KBM-7 (cell line): ENCODE measurements around the gene SLC27A4.
A peak's percentile ranks its signal among the peaks of the same experiment; 100 is the strongest.

Experiments
- DNase-seq: peaks from one replicate; pipeline ENCODE4 v3.0.0-alpha.2; 2015
- in situ Hi-C: fragments of 300-500 bp; cut with MboI; formaldehyde crosslinking; loops from 2 replicates; pipeline ENCODE4 v1.14.3; 2020; ENCODE audit warnings: low sequenced_read_pairs, low pct_unique_long_range_greater_than_20kb, mixed read lengths

Gene SLC27A4

DNA sequence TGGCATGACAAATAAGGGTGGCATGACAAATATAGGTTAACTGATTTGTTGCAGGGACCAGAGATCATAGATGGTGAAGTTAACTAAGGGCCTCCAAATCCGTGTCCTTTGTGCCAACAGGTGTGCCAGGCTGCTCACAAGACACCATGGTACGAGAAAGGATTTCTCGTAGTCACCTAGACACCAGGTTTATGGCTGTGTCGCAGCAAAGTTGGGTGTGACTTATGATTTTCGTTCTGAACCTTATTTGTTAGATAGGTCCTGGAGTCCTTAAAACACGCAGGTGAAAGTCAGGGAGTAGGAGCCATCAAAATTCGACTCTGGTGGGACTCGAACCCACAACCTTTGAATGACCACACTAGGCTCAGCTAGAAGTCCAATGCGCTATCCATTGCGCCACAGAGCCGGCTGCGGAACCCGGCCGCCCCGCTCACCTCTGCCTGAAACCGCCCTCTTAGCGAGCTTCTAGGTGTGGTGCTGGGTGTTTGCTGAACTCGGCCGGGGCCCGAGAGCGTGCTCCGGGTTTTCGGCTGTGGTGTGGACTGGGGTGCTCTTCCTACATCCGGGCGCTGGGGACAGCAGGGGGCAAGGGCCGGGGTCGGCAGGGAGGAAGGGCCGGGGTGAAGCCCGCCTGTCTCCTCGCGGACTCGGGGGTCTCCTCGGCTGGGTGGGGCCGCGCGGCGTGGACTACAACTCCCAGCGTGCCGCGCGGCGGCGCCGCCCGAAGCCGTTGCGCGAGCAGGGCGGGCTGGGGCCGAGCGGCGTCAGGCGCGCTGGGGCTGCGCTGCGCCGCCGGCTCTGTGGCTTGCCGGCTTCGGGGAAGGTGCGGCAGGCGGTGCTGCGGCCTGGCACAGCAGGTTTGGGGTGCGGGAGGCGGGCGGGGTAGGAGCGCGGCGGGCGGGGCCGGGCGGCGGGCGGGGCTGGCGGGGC, at the start of gene SLC27A4:
TSS of gene SLC27A4 (plus strand) at position 767 of the 930 bp plus-strand sequence. CDS start 2,606 bp downstream, outside the sequence.
- in situ Hi-C loops = no loop called here

DNA sequence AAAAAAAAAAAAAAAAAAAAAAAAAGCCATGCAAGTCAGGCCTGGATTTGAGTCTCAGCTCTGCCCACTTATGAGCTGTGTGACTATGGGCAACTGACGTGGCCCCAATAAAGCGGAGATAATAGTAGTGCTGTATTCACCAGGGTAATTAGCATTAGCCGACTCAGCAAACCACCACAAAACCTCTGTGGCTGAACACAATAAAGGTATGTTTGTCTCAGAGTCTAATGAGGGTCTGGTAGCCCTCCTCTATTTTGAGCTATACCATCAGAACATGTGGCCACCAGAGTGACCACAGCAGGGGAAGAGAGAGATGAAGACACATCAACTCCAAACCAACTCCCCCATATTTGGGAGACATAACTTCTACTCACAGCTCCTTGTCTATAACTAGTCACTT, 48.3 kb upstream of the SLC27A4 start:
- no peak for DNase-seq
- in situ Hi-C loops = no loop called here

More for the DNA sequence above, at the start of gene SLC27A4:
- DNase-seq = peak; percentile 82

- DNase-seq = no peak
- in situ Hi-C loops = no loop called here
These were observed 47.2 kb upstream of the SLC27A4 start for GRCh38 chr9:128293091-128293490.

- DNase-seq = no peak
- in situ Hi-C loops = no loop called here
These were observed 46.2 kb upstream of the SLC27A4 start for GRCh38 chr9:128294142-128294541.

DNA sequence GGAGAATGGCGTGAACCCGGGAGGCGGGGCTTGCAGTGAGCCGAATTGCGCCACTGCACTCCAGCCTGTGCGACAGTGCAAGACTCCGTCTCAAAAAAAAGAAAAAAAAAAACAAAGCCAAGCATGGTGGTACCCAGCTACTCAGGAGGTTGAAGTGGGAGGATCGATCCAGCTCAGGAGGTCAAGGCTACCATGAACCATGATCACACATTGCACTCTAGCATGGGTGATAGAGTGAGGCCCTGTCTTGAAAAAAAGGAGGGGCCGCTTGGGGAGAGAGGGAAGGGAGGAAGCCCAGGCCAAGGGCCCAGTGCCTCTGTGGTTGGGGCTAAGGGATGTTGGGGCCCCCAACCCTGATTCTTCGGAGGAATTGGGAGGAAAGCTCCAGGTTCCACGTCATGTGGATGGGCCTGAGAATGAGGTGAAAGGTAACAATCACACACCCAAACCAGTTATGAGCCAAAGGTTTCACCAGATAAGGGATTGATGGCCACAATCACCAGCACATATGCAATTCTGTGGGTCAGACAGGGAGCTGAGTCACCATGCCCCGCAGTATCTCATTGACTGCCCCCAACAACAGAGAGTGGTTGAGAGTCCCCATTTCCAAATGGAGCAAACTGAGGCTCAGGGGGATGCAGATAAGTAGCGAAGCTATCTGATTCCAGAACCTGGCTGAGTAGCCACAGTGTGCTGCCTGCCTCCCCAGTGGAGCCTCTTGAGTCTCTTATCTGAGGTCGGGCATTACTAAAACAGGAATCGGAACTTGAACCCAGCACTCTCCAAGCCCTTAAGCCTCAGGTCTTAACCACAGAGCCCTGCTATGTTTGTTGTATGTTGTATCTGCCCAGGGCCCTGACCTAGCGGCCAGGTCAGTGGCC, 43.7 kb upstream of the SLC27A4 start:
- in situ Hi-C loops = no loop called here
- no peak for DNase-seq

DNA sequence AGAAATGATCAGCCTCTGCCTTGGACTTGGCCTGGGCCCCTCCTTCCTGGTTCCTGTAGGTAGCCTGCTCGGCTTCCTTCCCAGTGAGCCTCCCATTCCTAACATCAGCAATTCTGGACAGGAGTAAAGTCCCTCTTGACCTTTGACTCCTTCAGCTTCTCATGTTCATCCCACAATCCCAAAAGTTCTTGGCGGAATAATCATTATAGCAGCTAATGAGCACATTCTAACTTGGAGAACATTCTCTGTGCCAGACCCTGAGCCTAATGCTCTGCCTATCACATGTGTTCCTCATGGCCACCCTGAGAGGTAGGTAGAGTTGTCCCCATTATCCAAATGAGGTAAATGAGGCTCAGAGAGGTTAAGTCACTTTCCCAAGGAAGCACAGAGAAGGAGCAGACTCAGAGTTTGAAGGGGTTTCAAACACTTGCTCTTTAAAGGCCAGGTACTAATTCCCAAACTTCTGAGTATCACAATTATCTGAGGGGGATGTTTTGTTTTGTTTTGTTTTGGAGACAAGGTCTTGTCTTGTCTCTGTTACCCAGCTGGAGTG, 43.0 kb upstream of the SLC27A4 start:
- DNase-seq = no peak
- in situ Hi-C loops = no loop called here

DNA sequence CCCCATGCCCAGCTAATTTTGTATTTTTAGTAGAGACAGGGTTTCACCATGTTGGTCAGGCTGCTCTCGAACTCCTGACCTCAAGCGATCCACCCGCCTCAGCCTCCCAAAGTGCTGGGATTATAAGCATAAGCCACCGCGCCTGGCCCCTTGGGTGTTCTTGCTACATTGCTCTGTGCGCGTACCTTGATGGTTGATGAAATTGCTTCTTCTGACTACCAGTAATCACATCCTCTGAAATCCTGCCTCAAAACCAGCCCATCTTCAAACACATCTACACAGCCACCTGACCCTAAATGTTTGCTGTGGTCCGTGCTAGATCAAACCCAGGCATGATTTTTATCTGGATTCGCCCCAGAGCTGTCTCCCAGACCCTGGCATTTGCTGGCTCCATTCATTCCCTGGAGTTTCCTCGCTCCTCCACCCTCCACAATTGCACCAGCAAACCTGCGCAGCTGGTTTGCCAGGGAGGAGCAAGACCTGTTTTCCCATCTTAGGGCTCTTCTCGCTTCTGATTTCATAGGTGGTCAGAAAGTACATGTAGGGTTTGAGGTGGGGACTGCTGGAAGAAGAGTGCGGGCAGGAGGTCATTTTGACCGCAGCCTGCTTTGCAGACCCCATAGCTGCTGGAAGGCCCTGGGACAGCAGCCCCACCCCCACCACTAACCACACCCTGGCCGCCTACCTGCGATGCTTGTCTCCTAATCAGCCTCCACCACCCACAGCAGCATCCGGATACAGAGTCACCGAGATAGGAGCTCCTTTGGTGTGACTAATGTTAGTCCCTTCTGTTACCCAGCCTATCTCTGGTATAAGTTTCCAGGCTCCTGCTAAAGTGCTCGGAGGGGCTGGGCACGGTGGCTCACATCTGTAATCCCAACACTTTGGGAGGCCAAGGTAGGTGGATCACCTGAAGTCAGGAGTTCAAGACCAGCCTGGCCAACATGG, 41.5 kb upstream of the SLC27A4 start:
- in situ Hi-C loops = no loop called here
- no peak for DNase-seq

- no peak for DNase-seq
- in situ Hi-C loops = no loop called here
These were observed 36.0 kb upstream of the SLC27A4 start for GRCh38 chr9:128304136-128304970.

DNA sequence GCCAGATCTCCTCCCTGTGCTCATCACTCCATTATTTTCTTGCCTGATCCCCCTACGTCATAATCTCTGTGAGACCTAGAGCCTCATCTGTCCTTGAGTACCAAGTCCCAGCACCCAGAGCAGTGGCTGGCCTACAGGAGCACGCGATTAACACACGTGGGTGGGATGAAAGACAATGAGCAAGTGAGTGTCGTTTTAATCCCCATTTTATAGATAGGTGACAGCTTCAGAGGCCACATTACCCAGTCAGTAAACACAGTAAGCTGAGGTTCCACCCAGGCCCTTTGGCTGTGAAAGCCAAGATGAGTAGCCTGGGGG, 35.4 kb upstream of the SLC27A4 start:
- in situ Hi-C loops = no loop called here
- no peak for DNase-seq

DNA sequence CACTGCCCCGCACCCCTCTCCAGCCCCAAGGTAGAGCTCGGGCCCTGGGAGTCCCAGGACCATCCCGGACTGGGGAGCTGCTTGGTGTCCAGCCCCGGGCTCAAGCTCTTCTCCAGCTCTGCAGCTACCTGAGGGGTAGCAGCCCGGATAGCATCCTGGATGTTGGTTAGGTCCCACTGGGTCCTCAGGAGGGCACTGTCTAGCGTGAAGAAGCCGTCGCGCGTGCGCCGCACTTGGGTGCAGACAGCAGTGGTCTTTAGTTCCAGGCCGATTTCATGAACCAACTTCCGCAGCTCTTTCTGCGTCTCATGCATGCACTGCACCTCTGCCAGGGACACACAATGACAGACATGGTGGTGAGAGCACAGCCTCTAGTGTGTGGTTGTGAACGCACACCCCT, 30.8 kb upstream of the SLC27A4 start:
- in situ Hi-C loops = no loop called here
- no peak for DNase-seq

DNA sequence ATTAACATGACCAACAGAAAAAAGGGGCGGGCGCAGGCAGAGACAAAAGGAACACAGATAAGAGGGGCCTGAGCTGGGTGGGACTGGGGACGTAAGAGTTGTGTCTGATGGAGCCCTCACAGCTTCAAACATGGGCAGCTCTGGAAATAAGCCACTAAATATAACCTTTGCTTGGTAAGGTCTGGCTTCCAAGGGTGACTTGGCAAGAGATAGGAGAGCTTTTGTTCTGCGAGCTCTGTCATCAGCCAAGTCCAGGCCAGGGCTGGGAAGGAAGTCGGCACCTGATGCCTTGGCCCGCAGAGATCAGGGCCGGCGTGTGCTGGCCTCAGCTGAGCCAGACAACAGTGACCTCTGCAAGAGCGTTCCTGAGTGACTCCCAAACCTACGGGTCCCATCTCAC, 29.9 kb upstream of the SLC27A4 start:
- no peak for DNase-seq
- in situ Hi-C loops = no loop called here

- in situ Hi-C loops = no loop called here
- DNase-seq = no peak
These were observed 25.6 kb upstream of the SLC27A4 start for GRCh38 chr9:128314697-128315096.

GRCh38 chr9:128316421-128316820, 23.9 kb upstream of the SLC27A4 start:
- no peak for DNase-seq
- in situ Hi-C loops = no loop called here

GRCh38 chr9:128317629-128318028, 22.7 kb upstream of the SLC27A4 start:
- in situ Hi-C loops = no loop called here
- no peak for DNase-seq

- no peak for DNase-seq
- in situ Hi-C loops = no loop called here
These were observed 19.0 kb upstream of the SLC27A4 start for GRCh38 chr9:128321343-128321742.

DNA sequence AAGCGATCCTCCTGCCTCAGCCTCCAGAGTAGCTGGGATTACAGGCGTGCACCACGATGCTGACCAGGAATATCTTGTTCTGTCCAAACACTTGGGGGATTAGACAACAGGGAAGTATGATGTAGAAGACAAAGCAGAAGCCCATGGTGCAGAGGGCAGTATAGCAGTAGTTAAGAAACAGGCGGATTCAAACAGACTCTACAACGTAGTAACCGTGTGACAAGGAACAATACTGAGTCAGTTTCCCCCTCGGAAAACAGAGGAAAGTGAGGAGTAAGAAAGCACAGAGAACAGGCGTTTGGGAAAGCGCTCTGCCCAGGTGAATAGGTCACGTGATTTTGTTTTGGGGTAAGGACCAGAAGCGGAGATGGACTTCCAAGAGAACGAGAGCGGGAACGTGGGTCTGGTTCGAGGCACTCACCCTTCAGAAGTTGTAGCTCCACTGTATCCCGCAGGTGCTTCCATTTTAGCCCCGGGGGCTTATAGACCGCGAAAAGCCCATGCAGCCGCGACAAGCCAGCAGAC, 18.4 kb upstream of the SLC27A4 start:
- in situ Hi-C loops = no loop called here
- DNase-seq = no peak

DNA sequence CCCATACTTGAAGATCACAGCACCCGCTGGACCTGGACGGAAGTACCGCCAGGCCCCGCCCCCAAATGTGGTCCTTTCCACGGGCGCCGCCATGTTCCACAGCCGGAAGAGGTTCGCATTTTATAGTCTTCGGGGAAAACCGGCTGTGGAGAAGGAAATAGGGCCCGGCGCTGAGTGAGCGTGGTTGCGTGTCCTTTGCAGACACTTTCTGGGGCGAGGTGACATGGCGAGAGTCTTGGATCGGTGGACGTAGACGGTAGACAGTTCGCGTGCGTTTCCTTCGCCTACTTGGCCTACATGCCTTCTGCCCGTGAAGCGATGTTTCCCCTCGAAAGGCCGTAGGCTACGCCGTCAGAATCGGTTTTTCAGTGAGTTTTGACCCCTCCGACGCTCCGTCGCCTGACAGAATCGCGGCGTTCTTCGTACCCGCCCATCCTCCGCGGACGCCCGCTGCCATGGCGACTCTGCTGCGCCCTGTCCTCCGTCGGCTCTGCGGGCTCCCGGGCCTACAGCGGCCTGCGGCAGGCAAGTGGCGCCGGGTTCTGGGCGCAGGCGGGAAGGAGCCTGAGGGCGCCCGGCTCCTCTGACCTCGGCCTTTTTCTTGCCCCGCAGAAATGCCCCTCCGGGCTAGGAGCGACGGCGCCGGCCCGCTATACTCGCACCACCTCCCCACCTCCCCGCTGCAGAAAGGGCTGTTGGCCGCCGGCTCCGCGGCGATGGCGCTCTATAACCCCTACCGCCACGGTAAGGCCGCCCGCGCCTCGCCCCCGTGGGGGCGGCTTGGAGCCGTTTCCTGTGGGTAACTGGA, 17.7 kb upstream of the SLC27A4 start, which contains the start of the genes COQ4 and TRUB2:
TSS of gene COQ4 (plus strand) at position 436 of the 808 bp plus-strand sequence. CDS start at position 456, 20 bp downstream.
TSS of gene TRUB2 (minus strand) at position 44 of the 808 bp plus-strand sequence. CDS start at position 5, 39 bp downstream.
- DNase-seq = peak; percentile 98
- in situ Hi-C loops = no loop called here
